Ishikawa (cell line): ENCODE results near the gene CTSL.

Source experiments
- CEBPB ChIP-seq: IDR thresholded peaks from 2 replicates; pipeline ENCODE4 v1.6.1; 2012
- CREB1 ChIP-seq: IDR thresholded peaks from 2 replicates; pipeline ENCODE4 v1.6.1; 2012; ENCODE audit warnings: low read depth
- EGR1 ChIP-seq: IDR thresholded peaks from 2 replicates; pipeline ENCODE4 v1.6.1; 2012
- EP300 ChIP-seq: IDR thresholded peaks from 2 replicates; pipeline ENCODE4 v1.6.1; 2012; ENCODE audit warnings: borderline replicate concordance
- FOXM1 ChIP-seq: IDR thresholded peaks from 2 replicates; pipeline ENCODE4 v1.6.1; 2012; ENCODE audit warnings: low read depth, borderline replicate concordance
- NFIC ChIP-seq: IDR thresholded peaks from 2 replicates; pipeline ENCODE4 v1.6.1; 2012
- RAD21 ChIP-seq: IDR thresholded peaks from 2 replicates; pipeline ENCODE4 v1.6.1; 2012; ENCODE audit warnings: low read depth
- TAF1 ChIP-seq: IDR thresholded peaks from 2 replicates; pipeline ENCODE4 v1.6.1; 2012; ENCODE audit warnings: low read depth, mild to moderate bottlenecking
- TCF12 ChIP-seq: IDR thresholded peaks from 2 replicates; pipeline ENCODE4 v1.6.1; 2012; ENCODE audit warnings: low read depth
- TEAD4 ChIP-seq: IDR thresholded peaks from 2 replicates; pipeline ENCODE4 v1.6.1; 2012
- YY1 ChIP-seq: IDR thresholded peaks from 2 replicates; pipeline ENCODE4 v1.6.1; 2012; ENCODE audit warnings: low read depth
- ZBTB7A ChIP-seq: IDR thresholded peaks from 2 replicates; pipeline ENCODE4 v1.6.1; 2012; ENCODE audit warnings: low read depth
- TF ChIP-seq, protein P1 (sequence below): IDR thresholded peaks from 2 replicates; pipeline ENCODE4 v1.6.1; 2012
- TF ChIP-seq, protein P2 (sequence below): IDR thresholded peaks from 2 replicates; pipeline ENCODE4 v1.6.1; 2012
- TF ChIP-seq, protein P3 (sequence below): IDR thresholded peaks from 2 replicates; pipeline ENCODE4 v1.6.1; 2012; ENCODE audit warnings: low read depth, mild to moderate bottlenecking

CTSL gene

DNA sequence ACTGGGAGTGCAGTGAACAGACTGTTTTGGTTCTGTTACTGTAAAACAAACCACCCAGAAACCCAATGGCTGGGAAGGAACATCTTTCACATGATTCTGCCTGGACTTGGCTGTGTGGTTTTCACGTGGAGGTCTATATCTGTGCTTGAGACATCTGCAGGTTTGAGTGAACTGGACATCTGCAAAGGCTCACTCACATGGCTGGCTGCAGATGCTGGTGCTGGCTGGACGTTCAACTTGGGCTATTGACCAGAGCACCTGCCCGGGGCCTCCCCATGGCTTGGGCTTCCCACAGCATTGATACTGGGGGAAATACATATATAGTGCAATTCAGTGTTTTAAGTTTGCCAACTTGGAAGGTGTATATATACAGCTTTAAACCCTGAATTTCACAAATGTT lies 6.8 kb downstream of the CTSL start:
- no peak for TF ChIP-seq RAD21
- no peak for TF ChIP-seq TEAD4
- TF ChIP-seq CREB1: no peak
- TF ChIP-seq, protein P1, sequence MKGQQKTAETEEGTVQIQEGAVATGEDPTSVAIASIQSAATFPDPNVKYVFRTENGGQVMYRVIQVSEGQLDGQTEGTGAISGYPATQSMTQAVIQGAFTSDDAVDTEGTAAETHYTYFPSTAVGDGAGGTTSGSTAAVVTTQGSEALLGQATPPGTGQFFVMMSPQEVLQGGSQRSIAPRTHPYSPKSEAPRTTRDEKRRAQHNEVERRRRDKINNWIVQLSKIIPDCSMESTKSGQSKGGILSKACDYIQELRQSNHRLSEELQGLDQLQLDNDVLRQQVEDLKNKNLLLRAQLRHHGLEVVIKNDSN: no peak
- TF ChIP-seq NFIC: no peak
- TF ChIP-seq, protein P2, sequence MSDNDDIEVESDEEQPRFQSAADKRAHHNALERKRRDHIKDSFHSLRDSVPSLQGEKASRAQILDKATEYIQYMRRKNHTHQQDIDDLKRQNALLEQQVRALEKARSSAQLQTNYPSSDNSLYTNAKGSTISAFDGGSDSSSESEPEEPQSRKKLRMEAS: no peak
- no peak for TF ChIP-seq EP300
- no peak for TF ChIP-seq TCF12
- no peak for TF ChIP-seq FOXM1
- TF ChIP-seq CEBPB: no peak
- TF ChIP-seq, protein P3, sequence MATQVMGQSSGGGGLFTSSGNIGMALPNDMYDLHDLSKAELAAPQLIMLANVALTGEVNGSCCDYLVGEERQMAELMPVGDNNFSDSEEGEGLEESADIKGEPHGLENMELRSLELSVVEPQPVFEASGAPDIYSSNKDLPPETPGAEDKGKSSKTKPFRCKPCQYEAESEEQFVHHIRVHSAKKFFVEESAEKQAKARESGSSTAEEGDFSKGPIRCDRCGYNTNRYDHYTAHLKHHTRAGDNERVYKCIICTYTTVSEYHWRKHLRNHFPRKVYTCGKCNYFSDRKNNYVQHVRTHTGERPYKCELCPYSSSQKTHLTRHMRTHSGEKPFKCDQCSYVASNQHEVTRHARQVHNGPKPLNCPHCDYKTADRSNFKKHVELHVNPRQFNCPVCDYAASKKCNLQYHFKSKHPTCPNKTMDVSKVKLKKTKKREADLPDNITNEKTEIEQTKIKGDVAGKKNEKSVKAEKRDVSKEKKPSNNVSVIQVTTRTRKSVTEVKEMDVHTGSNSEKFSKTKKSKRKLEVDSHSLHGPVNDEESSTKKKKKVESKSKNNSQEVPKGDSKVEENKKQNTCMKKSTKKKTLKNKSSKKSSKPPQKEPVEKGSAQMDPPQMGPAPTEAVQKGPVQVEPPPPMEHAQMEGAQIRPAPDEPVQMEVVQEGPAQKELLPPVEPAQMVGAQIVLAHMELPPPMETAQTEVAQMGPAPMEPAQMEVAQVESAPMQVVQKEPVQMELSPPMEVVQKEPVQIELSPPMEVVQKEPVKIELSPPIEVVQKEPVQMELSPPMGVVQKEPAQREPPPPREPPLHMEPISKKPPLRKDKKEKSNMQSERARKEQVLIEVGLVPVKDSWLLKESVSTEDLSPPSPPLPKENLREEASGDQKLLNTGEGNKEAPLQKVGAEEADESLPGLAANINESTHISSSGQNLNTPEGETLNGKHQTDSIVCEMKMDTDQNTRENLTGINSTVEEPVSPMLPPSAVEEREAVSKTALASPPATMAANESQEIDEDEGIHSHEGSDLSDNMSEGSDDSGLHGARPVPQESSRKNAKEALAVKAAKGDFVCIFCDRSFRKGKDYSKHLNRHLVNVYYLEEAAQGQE: no peak
- TF ChIP-seq ZBTB7A: no peak

DNA sequence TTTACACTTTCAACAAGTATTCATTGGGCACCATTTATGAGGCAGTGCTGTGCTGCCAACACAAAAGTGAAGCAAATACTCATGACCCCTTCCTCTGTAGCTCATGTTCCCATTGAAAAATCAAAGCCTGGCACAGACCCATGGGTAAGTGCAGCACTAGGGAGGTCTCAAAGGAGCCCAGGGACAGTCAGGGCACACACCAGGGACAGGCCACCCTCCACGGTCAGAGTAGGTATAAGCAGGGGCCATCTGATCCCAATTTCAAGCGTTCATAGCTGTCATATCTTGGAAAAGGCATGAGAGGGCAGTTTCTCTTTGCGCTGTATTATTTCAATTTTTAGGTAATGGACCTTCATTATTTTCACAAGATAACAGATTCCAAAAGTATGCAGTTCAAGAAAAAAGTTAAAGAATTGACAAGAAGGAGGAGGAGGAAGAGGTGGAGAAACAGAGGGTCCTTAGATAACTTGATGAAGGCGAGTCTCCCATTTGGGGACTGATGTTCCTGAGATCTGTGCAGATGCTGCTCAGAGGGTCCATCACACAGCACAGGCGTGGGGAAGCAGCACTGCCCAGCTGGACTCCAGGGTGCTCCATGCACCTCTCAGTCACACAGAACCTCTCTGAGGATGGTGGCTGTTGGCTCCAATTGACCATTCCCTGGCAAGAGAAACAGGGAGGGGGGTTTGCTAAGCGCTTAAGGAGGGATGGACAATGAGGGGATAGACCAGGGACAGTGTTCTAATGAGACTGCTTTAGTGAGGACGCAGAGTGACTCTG lies 7.5 kb downstream of the CTSL start:
- TF ChIP-seq RAD21: no peak
- TF ChIP-seq, protein P3: no peak

DNA sequence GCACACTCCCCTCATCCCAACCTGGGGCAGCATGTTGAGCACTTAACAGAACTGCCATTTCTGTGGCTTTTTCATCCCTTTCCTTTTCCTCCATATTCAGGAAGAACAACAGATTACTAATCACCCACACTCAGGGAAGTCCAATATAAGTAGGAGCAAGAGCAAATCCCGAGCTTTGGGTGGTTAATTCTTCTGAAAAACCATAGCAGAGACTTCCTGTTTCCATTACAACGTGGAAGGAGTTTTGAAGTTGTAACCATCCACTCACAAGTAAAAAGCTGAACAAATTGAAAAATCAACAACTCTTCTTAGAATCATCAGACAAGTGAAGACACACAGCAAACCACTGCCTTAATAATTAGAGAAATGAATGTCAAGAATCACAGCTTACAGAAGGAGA lies 8.2 kb downstream of the CTSL start:
- TF ChIP-seq TEAD4: no peak
- TF ChIP-seq, protein P1: no peak
- no peak for TF ChIP-seq EGR1
- TF ChIP-seq TCF12: no peak

DNA sequence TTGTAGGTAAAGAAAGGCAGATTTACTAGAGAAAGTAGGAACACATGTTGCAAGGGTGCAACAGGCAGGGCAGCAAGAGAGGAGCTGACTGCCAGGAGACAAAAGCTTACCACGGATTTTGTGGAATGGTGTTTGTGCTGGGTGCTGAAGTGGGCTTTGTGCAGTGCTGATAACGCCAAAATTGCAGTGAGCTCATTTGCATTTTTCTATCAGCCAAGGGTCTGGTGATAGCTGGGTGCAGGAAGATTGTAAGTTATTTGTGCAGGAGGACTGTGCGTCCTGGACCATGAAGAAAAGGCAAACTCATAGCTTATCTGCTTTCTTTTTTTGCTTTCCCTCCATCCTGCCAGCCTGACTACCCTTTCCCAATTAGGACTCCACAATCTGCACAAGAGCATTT lies 13.6 kb downstream of the CTSL start:
- TF ChIP-seq CEBPB: no peak
- no peak for TF ChIP-seq EP300
- no peak for TF ChIP-seq ZBTB7A
- no peak for TF ChIP-seq TAF1
- no peak for TF ChIP-seq FOXM1
- no peak for TF ChIP-seq EGR1

DNA sequence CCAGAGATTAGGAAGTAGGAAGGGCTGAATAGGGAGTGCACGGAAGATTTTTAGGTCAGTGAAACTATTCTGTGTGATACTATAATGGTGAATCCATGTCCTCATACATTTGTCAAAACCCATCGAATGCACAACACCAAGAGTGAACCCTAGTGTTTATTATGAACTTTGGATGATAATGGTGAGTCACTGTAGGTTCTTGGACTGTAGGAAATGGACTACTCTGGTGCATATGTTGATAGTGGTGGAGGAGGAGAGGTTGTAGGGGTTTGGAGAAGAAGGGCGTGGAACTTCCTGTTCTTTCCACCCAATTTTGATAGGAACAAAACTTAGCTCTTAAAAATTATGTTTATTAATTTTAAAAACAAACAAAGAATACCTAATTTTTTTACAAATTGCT lies 14.3 kb downstream of the CTSL start:
- TF ChIP-seq, protein P1: no peak
- TF ChIP-seq, protein P2: no peak
- TF ChIP-seq EGR1 (no peak), NFIC (no peak), RAD21 (no peak), FOXM1 (no peak), ZBTB7A (no peak), TAF1 (no peak), YY1 (no peak), EP300 (no peak), TEAD4 (no peak), TCF12 (no peak), CEBPB (no peak)
- TF ChIP-seq, protein P3: no peak
